HepG2 (cell line): ENCODE data around the gene LAG3. TPM values are rescaled to one million over a fixed set of nuclear protein-coding genes. Genes with fewer than 3 reads are reported as not detected.
A peak's percentile ranks its signal among the peaks of the same experiment; 100 is the strongest.

Source experiments
- ETV5 ChIP-seq: IDR thresholded peaks from 2 replicates; pipeline ENCODE4 v1.6.1; 2018; ENCODE audit warnings: missing biosample characterization, missing genetic modification reagents, inconsistent platforms, borderline replicate concordance
- GATAD1 ChIP-seq: IDR thresholded peaks from 2 replicates; pipeline ENCODE4 v1.6.1; 2016; ENCODE audit warnings: missing genetic modification reagents, missing compliant biosample characterization
- KDM2A ChIP-seq: sonication (generic); formaldehyde crosslinking; IDR thresholded peaks from 2 replicates; pipeline ENCODE4 v1.4.0; 2020; ENCODE audit warnings: low read depth, missing genetic modification reagents, borderline replicate concordance
- KDM5B ChIP-seq: sonication (generic); formaldehyde crosslinking; IDR thresholded peaks from 2 replicates; pipeline ENCODE4 v1.4.0; 2020; ENCODE audit warnings: missing genetic modification reagents, mild to moderate bottlenecking, borderline replicate concordance
- MAZ ChIP-seq, 2 experiments: sonication (generic) in 1 of 2; formaldehyde crosslinking in 1 of 2; IDR thresholded peaks; 2 replicates each; pipeline versions ENCODE4 v1.5.0 to v1.6.1; 2012 to 2020; ENCODE audit warnings: low read depth in 2 of 2, mild to moderate bottlenecking in 2 of 2, borderline replicate concordance in 1 of 2, improper control_type of control experiment in 1 of 2, low read length in 1 of 2, missing genetic modification reagents in 1 of 2, moderate library complexity in 1 of 2
- SAP130 ChIP-seq: IDR thresholded peaks from 2 replicates; pipeline ENCODE4 v1.6.1; 2016; ENCODE audit warnings: low read depth
- ZBTB20 ChIP-seq: sonication (generic); formaldehyde crosslinking; IDR thresholded peaks from 2 replicates; pipeline ENCODE4 v1.8.1; 2023; ENCODE audit warnings: missing genetic modification reagents, low read depth, mild to moderate bottlenecking, borderline replicate concordance
- ZMYM4 ChIP-seq: sonication (generic); formaldehyde crosslinking; IDR thresholded peaks from 2 replicates; pipeline ENCODE4 v1.8.1; 2023; ENCODE audit warnings: mild to moderate bottlenecking, missing genetic modification reagents
- ZNF235 ChIP-seq: sonication (generic); formaldehyde crosslinking; IDR thresholded peaks from 2 replicates; pipeline ENCODE4 v1.8.1; 2023; ENCODE audit warnings: mild to moderate bottlenecking, missing genetic modification reagents, borderline replicate concordance
- ZNF253 ChIP-seq: sonication (generic); formaldehyde crosslinking; IDR thresholded peaks from 2 replicates; pipeline ENCODE4 v1.8.0; 2022; ENCODE audit warnings: mild to moderate bottlenecking, missing genetic modification reagents, borderline replicate concordance
- ZNF670 ChIP-seq: sonication (generic); formaldehyde crosslinking; IDR thresholded peaks from 2 replicates; pipeline ENCODE4 v1.8.0; 2022; ENCODE audit warnings: mild to moderate bottlenecking, missing genetic modification reagents, borderline replicate concordance
- ZNF773 ChIP-seq: sonication (generic); formaldehyde crosslinking; IDR thresholded peaks from 2 replicates; pipeline ENCODE4 v1.4.0; 2020; ENCODE audit warnings: missing genetic modification reagents, borderline replicate concordance
- ZNF782 ChIP-seq: sonication (generic); formaldehyde crosslinking; IDR thresholded peaks from 2 replicates; pipeline ENCODE4 v1.4.0; 2020; ENCODE audit warnings: missing genetic modification reagents, mild to moderate bottlenecking, borderline replicate concordance
- polyA plus RNA-seq, 8 experiments: library from polyadenylated mRNA; depleted of rRNA in 3 of 8; stranded (reverse) in 7 of 8; unstranded in 1 of 8; fragments of >200 nt; fragmentation: Illumina TruSeq in 4 of 8; extraction: Trizol in 4 of 8; gene quantifications; 2 replicates each; pipeline versions ENCODE4 v1.2.1 to v1.2.3, GENCODE V29; 2011 to 2016; ENCODE audit warnings: low read depth in 4 of 8, missing spikeins in 1 of 8, mixed read lengths in 1 of 8; ENCODE audit not compliant: insufficient read depth in 1 of 8
- total RNA-seq, 5 experiments: library from RNA; depleted of rRNA; stranded (reverse); fragments of >200 nt; fragmentation: Illumina TruSeq; extraction: Trizol; gene quantifications; 2 replicates each; pipeline ENCODE4 v1.2.3, GENCODE V29; 2016; ENCODE audit warnings: low read depth in 1 of 5
- TF ChIP-seq, protein P1 (sequence below): sonication (generic); formaldehyde crosslinking; IDR thresholded peaks from 2 replicates; pipeline ENCODE4 v1.9.0; 2021; ENCODE audit warnings: missing genetic modification reagents, borderline replicate concordance
- TF ChIP-seq, protein P2 (sequence below), 2 experiments: sonication (generic) in 1 of 2; formaldehyde crosslinking in 1 of 2; IDR thresholded peaks; 2 replicates each; pipeline versions ENCODE4 v1.4.0 to v1.6.1; 2016 to 2020; ENCODE audit warnings: borderline replicate concordance in 1 of 2, low read depth in 1 of 2, mild to moderate bottlenecking in 1 of 2, missing genetic modification reagents in 1 of 2
- TF ChIP-seq, protein P3 (sequence below): sonication (generic); formaldehyde crosslinking; IDR thresholded peaks from 2 replicates; pipeline ENCODE4 v1.4.0; 2020; ENCODE audit warnings: mild to moderate bottlenecking, missing genetic modification reagents
- TF ChIP-seq, protein P4 (sequence below): sonication (generic); formaldehyde crosslinking; IDR thresholded peaks from 2 replicates; pipeline ENCODE4 v1.4.0; 2020; ENCODE audit warnings: missing genetic modification reagents

The LAG3 gene
- total and polyA plus RNA-seq, 2 of the 13 experiments (the other 11 are each of a cell fraction or from before 2014, with no cell fraction given): 0.11 to 0.26 TPM

DNA sequence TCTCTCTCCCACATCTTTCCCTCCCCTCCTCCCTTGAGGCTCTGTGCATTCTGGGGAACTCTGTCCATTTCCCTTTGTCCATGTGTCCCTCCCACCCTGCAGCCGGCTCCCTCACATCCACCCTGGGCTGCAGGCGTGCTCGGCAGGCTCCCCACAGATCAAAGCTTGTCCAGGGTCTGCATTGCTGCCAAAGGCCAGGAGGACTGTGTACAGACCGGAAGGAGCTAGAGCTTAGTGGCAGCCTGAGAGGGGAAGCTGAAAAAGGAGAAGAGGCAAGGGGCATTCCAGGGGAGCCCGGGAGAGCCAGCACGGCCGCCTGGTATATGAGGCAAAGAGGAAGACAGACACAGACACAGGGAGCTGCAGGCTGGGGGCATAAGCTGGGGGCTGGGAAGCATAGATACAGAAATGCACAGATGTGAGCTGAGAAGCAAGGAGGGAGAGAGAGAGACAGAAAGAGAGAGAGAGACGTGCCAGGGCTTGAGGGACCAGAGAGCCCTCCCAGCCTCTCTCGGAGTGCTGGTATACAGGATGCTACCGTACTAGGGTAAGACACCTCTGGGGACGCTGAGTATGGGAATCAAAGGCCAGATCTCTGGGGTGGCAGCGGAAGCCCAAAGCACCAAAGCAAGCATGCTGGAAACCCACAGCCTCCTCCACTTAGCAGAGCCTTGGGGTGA lies 20.3 kb downstream of the LAG3 start (continued):
- TF ChIP-seq, protein P1, sequence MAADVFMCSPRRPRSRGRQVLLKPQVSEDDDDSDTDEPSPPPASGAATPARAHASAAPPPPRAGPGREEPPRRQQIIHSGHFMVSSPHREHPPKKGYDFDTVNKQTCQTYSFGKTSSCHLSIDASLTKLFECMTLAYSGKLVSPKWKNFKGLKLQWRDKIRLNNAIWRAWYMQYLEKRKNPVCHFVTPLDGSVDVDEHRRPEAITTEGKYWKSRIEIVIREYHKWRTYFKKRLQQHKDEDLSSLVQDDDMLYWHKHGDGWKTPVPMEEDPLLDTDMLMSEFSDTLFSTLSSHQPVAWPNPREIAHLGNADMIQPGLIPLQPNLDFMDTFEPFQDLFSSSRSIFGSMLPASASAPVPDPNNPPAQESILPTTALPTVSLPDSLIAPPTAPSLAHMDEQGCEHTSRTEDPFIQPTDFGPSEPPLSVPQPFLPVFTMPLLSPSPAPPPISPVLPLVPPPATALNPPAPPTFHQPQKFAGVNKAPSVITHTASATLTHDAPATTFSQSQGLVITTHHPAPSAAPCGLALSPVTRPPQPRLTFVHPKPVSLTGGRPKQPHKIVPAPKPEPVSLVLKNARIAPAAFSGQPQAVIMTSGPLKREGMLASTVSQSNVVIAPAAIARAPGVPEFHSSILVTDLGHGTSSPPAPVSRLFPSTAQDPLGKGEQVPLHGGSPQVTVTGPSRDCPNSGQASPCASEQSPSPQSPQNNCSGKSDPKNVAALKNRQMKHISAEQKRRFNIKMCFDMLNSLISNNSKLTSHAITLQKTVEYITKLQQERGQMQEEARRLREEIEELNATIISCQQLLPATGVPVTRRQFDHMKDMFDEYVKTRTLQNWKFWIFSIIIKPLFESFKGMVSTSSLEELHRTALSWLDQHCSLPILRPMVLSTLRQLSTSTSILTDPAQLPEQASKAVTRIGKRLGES (CRISPR knock-in tag): no peak
- TF ChIP-seq ZNF670 (CRISPR knock-in tag) (0 out of 2 replicates have a peak, but pooled peaks have one; percentile 45), ZNF253 (CRISPR knock-in tag) (no peak), ZBTB20 (CRISPR knock-in tag) (peak; percentile 80; the same call in 1 of the 2 replicates), ZNF782 (CRISPR knock-in tag) (no peak), ZNF235 (CRISPR knock-in tag) (no peak), GATAD1 (CRISPR knock-in tag) (peak; percentile 66; the same call in 1 of the 2 replicates), SAP130 (CRISPR knock-in tag) (peak; percentile 91), ZMYM4 (CRISPR knock-in tag) (peak; percentile 61), KDM2A (CRISPR knock-in tag) (peak; percentile 77), ZNF773 (CRISPR knock-in tag) (no peak), ETV5 (CRISPR knock-in tag) (peak; percentile 98), MAZ (IDR thresholded peaks at IDR 0.05; ENCODE audit: borderline replicate concordance, low read depth, low read length) (no peak), MAZ (CRISPR knock-in tag; IDR thresholded peaks at IDR 0.05; ENCODE audit: low read depth) (0 out of 2 replicates have a peak, but pooled peaks have one; percentile 41), KDM5B (CRISPR knock-in tag) (peak; percentile 59; the same call in 1 of the 2 replicates)
- TF ChIP-seq, protein P2, sequence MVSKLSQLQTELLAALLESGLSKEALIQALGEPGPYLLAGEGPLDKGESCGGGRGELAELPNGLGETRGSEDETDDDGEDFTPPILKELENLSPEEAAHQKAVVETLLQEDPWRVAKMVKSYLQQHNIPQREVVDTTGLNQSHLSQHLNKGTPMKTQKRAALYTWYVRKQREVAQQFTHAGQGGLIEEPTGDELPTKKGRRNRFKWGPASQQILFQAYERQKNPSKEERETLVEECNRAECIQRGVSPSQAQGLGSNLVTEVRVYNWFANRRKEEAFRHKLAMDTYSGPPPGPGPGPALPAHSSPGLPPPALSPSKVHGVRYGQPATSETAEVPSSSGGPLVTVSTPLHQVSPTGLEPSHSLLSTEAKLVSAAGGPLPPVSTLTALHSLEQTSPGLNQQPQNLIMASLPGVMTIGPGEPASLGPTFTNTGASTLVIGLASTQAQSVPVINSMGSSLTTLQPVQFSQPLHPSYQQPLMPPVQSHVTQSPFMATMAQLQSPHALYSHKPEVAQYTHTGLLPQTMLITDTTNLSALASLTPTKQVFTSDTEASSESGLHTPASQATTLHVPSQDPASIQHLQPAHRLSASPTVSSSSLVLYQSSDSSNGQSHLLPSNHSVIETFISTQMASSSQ (IDR thresholded peaks at IDR 0.05; ENCODE audit: low read depth): no peak
- TF ChIP-seq, protein P2 (CRISPR knock-in tag; IDR thresholded peaks at IDR 0.05; ENCODE audit: borderline replicate concordance): no peak
- TF ChIP-seq, protein P3, sequence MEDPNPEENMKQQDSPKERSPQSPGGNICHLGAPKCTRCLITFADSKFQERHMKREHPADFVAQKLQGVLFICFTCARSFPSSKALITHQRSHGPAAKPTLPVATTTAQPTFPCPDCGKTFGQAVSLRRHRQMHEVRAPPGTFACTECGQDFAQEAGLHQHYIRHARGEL: no peak
- TF ChIP-seq, protein P4, sequence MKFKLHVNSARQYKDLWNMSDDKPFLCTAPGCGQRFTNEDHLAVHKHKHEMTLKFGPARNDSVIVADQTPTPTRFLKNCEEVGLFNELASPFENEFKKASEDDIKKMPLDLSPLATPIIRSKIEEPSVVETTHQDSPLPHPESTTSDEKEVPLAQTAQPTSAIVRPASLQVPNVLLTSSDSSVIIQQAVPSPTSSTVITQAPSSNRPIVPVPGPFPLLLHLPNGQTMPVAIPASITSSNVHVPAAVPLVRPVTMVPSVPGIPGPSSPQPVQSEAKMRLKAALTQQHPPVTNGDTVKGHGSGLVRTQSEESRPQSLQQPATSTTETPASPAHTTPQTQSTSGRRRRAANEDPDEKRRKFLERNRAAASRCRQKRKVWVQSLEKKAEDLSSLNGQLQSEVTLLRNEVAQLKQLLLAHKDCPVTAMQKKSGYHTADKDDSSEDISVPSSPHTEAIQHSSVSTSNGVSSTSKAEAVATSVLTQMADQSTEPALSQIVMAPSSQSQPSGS (CRISPR knock-in tag): no peak
